Kidney epithelial cell (primary cell): Measurements from ENCODE around the gene PIK3CB. TPM values are rescaled to one million over a fixed set of nuclear protein-coding genes. Genes with fewer than 3 reads are reported as not detected.

Experiments used
- DNase-seq: peaks from one replicate; pipeline ENCODE4 v3.0.0-alpha.2; 2010; ENCODE audit warnings: low read depth
- H3K27me3 ChIP-seq: 2 replicates; pipeline ENCODE4 v1.6.0; 2011; ENCODE audit warnings: low read length; ENCODE audit not compliant: control insufficient read depth, insufficient read depth
- H3K36me3 ChIP-seq: 2 replicates; pipeline ENCODE4 v1.5.1; 2011; ENCODE audit warnings: low read length; ENCODE audit not compliant: control insufficient read depth, insufficient read depth
- H3K4me3 ChIP-seq: 2 replicates; pipeline ENCODE4 v1.5.1; 2011; ENCODE audit warnings: low read depth, mild to moderate bottlenecking, control low read depth, low read length
- CTCF ChIP-seq: IDR thresholded peaks from 2 replicates; pipeline ENCODE4 v1.5.1; 2011; ENCODE audit warnings: mild to moderate bottlenecking, moderate library complexity, low read length, control low read depth, inconsistent platforms; ENCODE audit not compliant: insufficient read depth, poor library complexity, severe bottlenecking
- total RNA-seq: library from RNA; depleted of rRNA; stranded (reverse); fragments of >200 nt; gene quantifications from 2 replicates; pipeline ENCODE4 v1.2.3, GENCODE V29; 2015

The PIK3CB gene
- total RNA-seq, 1 donor from 2014 or later: 14.5 TPM

DNA sequence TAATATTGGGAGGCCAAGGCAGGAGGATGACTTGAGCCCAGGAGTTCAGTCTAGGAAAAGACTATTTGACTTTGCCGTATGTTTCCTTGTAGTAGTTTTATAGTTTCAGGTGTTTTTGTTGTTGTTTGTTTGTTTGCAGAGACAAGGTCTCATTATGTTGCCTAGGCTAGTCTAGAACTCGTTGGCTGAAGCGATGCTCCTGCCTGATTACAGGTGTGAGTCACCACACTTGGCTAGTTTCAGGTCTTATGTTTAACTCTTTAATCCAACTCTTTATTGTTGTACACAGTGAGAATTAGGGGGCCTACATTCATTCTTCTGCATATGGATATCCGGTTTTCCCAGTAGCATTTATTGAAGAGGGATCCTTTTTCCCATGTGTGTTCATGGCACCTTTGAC, 194.2 kb downstream of the PIK3CB start:
- H3K4me3 ChIP-seq: no peak overlapping the region
- DNase-seq: no peak
- no peak for TF ChIP-seq CTCF
- no peaks in the 10 kb centered on the region for H3K27me3 ChIP-seq
- no peaks in the 10 kb centered on the region for H3K36me3 ChIP-seq

DNA sequence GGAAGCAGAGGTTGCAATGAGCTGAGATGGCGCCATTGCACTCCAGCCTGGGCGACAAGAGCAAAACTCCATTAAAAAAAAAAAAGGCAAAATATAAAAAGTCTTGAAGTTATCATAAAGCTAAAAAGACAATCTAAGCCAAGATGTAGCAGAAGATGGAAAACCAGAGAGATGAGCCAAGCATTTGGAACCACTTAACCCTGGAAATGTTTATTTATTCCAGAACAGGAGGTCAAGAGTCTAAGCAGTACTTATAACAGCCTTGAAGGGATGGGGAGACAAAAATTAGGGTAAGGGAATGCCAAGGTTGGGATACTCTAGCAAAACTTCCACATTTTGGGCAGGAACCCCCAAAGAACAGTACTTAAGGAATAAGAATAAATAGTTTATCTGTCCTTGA, 196.1 kb downstream of the PIK3CB start:
- H3K27me3 ChIP-seq: no peaks in the 10 kb centered on the region
- no peak for DNase-seq
- no peak for TF ChIP-seq CTCF
- no peak overlapping the region for H3K4me3 ChIP-seq
- H3K36me3 ChIP-seq: no peaks in the 10 kb centered on the region

- no peaks in the 10 kb centered on the region for H3K36me3 ChIP-seq
- no peak for DNase-seq
- no peak for TF ChIP-seq CTCF
- H3K27me3 ChIP-seq: no peaks in the 10 kb centered on the region
- no peak overlapping the region for H3K4me3 ChIP-seq
These were observed 205.2 kb downstream of the PIK3CB start for GRCh38 chr3:138629526-138629925.

- Histone ChIP-seq H3K36me3 (no peaks in the 10 kb centered on the region), H3K27me3 (no peaks in the 10 kb centered on the region), H3K4me3 (no peak overlapping the region)
- no peak for TF ChIP-seq CTCF
- no peak for DNase-seq
These were observed 208.9 kb downstream of the PIK3CB start for GRCh38 chr3:138625707-138626365.

GRCh38 chr3:138624518-138624917, 210.2 kb downstream of the PIK3CB start:
- Histone ChIP-seq H3K36me3 (no peaks in the 10 kb centered on the region), H3K4me3 (no peak overlapping the region), H3K27me3 (no peaks in the 10 kb centered on the region)
- DNase-seq: no peak
- no peak for TF ChIP-seq CTCF

- H3K36me3 ChIP-seq: no peaks in the 10 kb centered on the region
- no peak for TF ChIP-seq CTCF
- no peak for DNase-seq
- no peak overlapping the region for H3K4me3 ChIP-seq
- no peaks in the 10 kb centered on the region for H3K27me3 ChIP-seq
These were observed 214.3 kb downstream of the PIK3CB start for GRCh38 chr3:138620431-138620830.
